HG03521 (cell line): ENCODE measurements around the gene PPM1L.
A peak's percentile ranks its signal among the peaks of the same experiment; 100 is the strongest.
"Not testable (repeated sequence)": the region's sequence is repeated elsewhere in the genome, so short reads cannot be mapped to it uniquely, and the experiment has no call there.

Experiments
- ATAC-seq: cut with Tn5 transposase; IDR thresholded peaks from one replicate; pipeline ENCODE4 v1.9.1; 2021; ENCODE audit warnings: mild to moderate bottlenecking, moderate library complexity; ENCODE audit not compliant: unreplicated experiment

Gene PPM1L

DNA sequence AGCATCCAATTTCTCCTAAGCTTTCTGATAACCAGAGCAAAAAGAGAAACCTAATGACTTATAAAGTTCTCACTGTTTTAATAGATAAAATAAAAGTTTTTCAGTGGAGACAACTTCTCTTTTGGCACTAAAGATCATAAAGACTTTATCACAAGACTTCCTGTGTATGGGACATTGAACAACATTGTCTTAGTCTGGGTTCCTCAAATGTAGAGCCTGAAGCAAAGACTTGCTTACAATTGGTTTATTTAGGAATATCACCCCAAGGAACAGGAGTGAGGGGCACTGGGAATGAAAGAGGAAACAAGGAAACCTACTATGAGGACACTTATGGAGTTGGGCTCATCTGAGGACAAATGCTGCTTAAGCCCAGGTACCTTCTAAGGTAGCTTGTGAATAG is 221.7 kb downstream of the PPM1L start:
- no peak for ATAC-seq

GRCh38 chr3:160980740-160981139 is 224.7 kb downstream of the PPM1L start:
- ATAC-seq = no peak

GRCh38 chr3:160981217-160981938 is 225.3 kb downstream of the PPM1L start:
- peak; percentile 63 for ATAC-seq

GRCh38 chr3:160982491-160982890 is 226.5 kb downstream of the PPM1L start:
- no peak for ATAC-seq

DNA sequence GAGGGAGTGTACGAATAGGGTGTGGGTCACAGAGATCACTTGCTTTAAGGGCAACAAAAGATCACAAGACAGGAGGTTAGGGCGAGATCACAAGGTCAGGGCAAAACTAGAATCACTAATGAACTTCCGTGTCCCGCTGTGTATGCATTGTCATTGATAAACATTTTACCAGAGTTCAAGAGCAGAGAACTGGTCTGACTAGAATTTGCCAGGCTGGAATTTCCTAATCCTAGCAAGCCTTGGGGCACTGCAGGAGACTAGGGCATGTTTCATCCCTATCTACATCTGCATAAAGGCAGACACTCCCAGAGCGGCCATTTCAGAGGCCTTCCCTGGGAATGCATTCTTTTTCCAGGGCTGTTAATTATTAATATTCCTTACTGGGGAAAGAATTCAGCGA is 227.9 kb downstream of the PPM1L start:
- not testable (repeated sequence) for ATAC-seq

GRCh38 chr3:160986069-160986468 is 230.0 kb downstream of the PPM1L start:
- no peak for ATAC-seq

DNA sequence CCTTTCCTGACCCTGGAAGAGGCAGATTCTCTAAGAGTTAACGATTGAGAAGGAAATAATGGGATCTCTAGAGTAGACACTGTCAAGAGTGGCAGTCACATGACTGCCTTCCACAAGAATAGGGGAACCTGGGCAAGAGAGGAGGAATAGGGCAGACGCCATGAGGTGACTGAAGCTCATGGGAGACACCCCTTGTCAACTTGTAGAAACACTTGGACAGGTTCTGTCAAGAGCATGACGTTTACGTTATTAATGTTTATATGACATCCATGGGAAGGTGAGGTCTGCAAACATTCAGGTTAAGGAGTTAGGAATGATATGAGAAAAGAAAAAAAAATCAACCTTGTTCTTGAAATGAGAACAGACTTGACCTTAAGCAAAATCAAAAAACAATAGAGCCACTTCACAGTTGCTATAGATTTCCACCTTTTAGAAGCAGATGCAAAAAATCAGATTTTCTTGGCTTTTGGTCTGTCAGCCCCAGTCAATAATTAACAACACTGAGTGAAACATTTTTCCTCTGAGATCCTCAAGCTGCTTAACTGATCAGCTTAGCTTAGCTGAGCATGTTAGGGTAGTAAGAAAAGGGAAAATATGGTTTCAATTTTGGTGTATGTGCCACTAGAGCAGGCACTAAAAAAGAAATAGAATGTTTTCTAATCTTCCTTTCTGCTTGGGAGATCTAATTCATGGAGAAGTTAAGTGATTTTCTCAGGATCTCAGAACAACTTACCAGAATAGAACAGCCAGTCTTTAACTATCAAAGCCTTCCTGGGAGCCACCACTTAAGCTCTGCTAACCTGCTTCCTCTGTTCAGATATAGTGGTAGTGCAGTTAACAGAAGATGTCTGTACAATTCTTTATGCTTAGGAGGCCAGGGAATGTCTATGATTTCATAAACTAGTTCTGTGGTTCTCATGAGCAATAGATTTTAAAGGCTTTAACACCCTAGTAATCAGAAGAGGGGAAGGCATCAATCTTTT is 232.2 kb downstream of the PPM1L start:
- ATAC-seq = no peak

DNA sequence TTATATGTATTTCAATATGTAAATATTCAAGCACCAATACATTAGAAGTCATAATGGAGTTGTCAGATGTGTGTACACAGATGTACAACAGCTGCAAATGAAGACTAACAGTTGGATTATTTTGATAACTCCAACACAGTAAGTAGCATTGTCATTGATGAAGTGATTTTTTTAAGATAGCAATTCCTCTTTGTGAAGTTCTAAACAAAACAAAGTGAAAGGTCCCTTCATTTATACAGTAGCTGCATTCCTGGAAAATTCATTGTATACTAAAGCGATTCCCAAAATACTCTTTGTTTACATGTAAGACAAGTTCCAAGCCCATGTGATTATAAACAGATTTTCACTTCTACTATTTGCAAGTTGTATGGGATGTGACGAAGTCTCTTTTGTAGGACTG is 234.4 kb downstream of the PPM1L start:
- ATAC-seq = no peak

DNA sequence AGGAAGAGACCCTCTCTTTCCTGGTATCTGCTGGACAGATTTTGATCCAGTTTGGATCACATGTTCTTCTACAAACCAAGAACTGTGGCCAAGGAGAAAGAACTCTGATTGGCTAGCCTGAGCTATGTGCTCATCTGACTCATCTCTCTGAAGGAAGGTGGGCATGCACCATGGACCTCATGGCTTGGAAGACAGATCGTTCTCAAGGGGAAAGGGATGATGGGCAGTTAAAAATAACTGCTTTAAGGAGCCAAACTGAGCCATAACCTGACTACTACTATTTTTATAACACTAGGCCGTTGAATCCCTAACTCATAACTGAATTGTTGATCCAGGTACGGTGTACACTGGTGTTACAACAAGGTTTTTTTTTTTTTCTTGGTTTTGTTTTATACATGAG is 236.7 kb downstream of the PPM1L start:
- no peak for ATAC-seq

- no peak for ATAC-seq
Measured at GRCh38 chr3:160996811-160997210, 240.8 kb downstream of the PPM1L start.

DNA sequence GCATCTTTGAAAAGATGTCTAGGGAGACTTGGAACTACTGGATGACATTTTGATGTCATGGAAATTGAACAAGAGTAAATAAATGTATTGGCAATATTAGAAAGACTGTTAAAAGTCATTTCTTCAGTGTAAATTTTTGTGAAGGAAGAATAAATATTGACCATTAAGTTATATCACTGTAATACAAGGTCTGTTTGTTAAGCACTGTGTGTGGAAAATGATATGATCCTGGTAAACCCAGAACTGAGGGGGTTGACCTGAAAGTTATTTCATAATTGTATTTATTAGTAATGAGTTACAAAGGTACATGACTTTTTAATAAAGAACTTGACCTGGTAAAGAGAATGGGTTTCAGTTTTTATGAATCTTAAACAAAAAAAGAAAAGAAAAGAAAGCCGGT is 242.6 kb downstream of the PPM1L start:
- no peak for ATAC-seq

DNA sequence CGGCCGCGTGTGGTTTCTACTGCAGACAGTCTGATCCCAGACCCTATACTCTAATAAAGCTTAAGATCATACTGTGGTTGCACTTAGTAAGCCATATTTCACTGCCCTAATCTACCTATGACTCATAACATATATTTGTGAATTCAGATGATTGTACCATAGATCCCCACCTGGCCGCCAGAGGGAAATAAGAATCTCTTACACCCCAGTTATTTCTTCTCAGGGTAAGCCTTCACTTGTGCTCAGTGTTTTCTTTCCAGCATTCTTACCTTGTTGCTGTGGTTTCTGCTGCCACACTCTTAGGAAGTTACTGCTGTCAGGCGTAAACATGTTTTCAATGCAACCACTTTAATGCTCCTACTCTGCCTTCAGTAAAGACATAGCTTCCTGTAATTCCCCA is 243.2 kb downstream of the PPM1L start:
- no peak for ATAC-seq

DNA sequence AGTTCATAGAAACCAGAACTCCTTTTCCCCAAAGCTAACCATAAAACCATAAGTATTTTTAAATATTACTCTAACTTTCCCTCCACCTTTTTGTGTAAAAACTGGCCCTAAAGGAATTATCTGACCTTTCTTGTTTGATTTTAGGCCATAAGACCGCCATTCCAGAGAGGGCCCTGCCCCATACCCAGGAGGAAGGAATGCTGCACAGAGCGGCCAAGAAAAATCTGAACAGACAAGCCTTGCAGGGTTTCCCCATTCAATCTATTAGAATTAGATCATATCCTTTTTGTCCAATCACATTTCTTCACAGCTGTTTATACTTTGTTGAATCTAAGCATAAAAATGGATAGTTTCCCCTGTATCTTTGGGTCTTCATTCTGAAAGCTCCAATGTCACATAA is 252.1 kb downstream of the PPM1L start:
- no peak for ATAC-seq

DNA sequence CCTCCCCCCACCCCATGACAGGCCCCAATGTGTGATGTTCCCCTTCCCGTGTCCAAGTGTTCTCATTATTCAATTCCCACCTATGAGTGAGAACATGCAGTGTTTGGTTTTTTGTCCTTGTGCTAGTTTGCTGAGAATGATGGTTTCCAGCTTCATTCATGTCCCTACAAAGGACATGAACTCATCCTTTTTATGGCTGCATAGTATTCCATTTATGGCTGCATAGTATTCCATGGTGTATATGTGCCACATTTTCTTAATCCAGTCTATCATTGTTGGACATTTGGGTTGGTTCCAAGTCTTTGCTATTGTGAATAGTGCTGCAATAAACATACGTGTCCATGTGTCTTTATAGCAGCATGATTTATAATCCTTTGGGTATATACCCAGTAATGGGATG is 254.1 kb downstream of the PPM1L start:
- not testable (repeated sequence) for ATAC-seq

- ATAC-seq = no peak
Measured at GRCh38 chr3:161014843-161015749, 259.1 kb downstream of the PPM1L start.

- no peak for ATAC-seq
Measured at GRCh38 chr3:161016417-161017313, 260.6 kb downstream of the PPM1L start.

DNA sequence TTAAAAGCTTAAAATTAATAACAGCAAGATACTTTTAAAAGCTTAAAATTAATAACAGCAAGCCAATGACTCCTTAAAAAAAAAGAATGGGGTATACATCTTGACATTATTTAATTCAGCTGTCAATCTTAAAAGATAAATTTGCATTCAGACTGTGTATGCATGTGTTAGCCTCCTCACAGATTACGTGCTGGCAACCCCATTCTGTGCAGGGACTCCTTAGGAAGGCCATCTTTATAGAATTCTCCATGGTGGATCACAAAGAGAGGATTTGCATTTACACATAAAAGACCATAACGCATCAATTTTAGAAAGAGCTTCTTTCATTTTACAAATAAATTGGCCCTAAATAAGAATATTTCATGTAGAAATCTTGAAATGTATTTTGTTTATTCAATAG is 261.9 kb downstream of the PPM1L start:
- ATAC-seq = no peak

GRCh38 chr3:161020256-161020655 is 264.2 kb downstream of the PPM1L start:
- ATAC-seq = no peak

DNA sequence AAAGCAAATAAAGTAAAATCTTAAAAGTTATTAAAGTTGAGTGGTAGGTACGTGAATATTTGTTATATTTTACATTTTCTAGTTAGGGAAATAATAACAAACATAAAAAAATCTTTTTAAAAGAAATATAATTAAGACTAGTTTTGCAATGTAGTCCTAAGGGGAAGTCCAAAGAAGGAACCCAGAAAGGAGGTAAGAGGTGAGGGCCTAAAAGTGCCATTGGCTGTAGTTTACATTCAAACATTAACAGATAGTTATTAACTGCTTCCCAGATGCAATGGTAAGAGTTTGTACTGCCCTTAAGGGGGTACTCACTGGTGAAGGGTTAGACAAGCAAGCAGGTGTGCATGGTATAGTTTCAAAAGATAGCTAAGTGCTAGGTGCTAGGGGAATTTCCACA is 269.9 kb downstream of the PPM1L start:
- ATAC-seq = no peak
